Endothelial cell (in vitro differentiated cells): ENCODE measurements around the gene CARD18. TPM values are rescaled to one million over a fixed set of nuclear protein-coding genes. Genes with fewer than 3 reads are reported as not detected.

Source experiments
- DNase-seq: peaks from one replicate; pipeline ENCODE4 v3.0.0; 2021; ENCODE audit warnings: low spot score
- H3K27ac Mint-ChIP-seq: one replicate; pipeline ENCODE4 v1.8.0; 2021; ENCODE audit warnings: mixed read lengths, inconsistent platforms; ENCODE audit not compliant: unreplicated experiment
- H3K27me3 Mint-ChIP-seq: one replicate; pipeline ENCODE4 v1.8.0; 2021; ENCODE audit warnings: mild to moderate bottlenecking, moderate library complexity, mixed read lengths, inconsistent platforms; ENCODE audit not compliant: unreplicated experiment
- H3K36me3 Mint-ChIP-seq: one replicate; pipeline ENCODE4 v1.8.0; 2021; ENCODE audit warnings: mild to moderate bottlenecking, low read depth, mixed read lengths, inconsistent platforms; ENCODE audit not compliant: unreplicated experiment
- H3K4me1 Mint-ChIP-seq: one replicate; pipeline ENCODE4 v1.8.0; 2021; ENCODE audit warnings: mild to moderate bottlenecking, mixed read lengths, inconsistent platforms; ENCODE audit not compliant: unreplicated experiment
- H3K4me3 Mint-ChIP-seq: one replicate; pipeline ENCODE4 v1.8.0; 2021; ENCODE audit warnings: mild to moderate bottlenecking, mixed read lengths, inconsistent platforms; ENCODE audit not compliant: unreplicated experiment
- H3K9me3 Mint-ChIP-seq: one replicate; pipeline ENCODE4 v1.8.0; 2021; ENCODE audit warnings: mixed read lengths, inconsistent platforms; ENCODE audit not compliant: unreplicated experiment
- CTCF ChIP-seq: fragments of 200-600 bp; sonication (generic); IDR thresholded peaks from one replicate; pipeline ENCODE4 v1.5.0; 2021; ENCODE audit warnings: antibody characterized with exemption; ENCODE audit not compliant: unreplicated experiment
- total RNA-seq: library from RNA; stranded (reverse); fragmentation: NEBNext Ultra II Directional; extraction: Animal tissue kit (Norgen Biotek cat#: 25700); gene quantifications from one replicate; pipeline ENCODE4 v1.2.1, GENCODE V29; 2021; ENCODE audit not compliant: unreplicated experiment

Gene CARD18
- total RNA-seq, 1 donor from 2014 or later: not detected

- DNase-seq: no peak
- Mint-ChIP-seq H3K27ac (no peak overlapping the region), H3K4me3 (no peak overlapping the region), H3K9me3 (no peaks in the 10 kb centered on the region), H3K4me1 (peaks cover 7% of the 10 kb centered on the region), H3K27me3 (peaks cover 2% of the 10 kb centered on the region), H3K36me3 (no peaks in the 10 kb centered on the region)
- TF ChIP-seq CTCF: no peak
Observed at GRCh38 chr11:105092256-105093239, 47.0 kb downstream of the CARD18 start.

Other genes starting within 250 kb of the CARD18 start
- 0.95 TPM for gene CASP12, start 241.3 kb downstream of the CARD18 start, total RNA-seq
- not detected for gene CASP4, start 171.2 kb downstream of the CARD18 start, total RNA-seq
- not detected for gene CASP5, start 116.6 kb downstream of the CARD18 start, total RNA-seq
- gene CASP1, start 104.6 kb downstream of the CARD18 start, total RNA-seq: not detected
- gene CARD16, start 94.4 kb downstream of the CARD18 start, total RNA-seq: not detected